GM12801 (cell line): ENCODE data around the gene ASB5.

ENCODE experiments used
- CTCF ChIP-seq: IDR thresholded peaks from one replicate; pipeline ENCODE4 v1.5.1; 2011; ENCODE audit warnings: control low read depth; ENCODE audit not compliant: insufficient read length; ENCODE audit errors: extremely low read depth

Gene ASB5

DNA sequence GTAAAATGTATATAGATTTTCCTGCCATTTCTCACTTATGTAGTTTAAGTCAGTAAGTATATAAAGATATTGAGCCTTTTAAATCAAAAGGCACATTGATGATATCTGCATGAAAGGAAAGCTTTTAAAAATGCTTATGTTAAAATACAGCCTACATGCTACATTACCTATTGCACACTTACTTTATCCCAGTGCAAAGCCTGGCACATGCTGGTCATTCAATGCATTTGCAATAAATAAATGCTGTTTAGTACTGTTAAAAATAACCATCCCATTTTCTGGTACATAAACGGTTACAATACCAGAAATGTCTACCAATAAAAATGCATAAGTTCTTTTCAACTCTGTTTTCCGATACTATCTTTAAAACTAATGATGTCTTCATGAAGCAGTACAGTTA, 51.5 kb downstream of the ASB5 start:
- no peak for TF ChIP-seq CTCF

DNA sequence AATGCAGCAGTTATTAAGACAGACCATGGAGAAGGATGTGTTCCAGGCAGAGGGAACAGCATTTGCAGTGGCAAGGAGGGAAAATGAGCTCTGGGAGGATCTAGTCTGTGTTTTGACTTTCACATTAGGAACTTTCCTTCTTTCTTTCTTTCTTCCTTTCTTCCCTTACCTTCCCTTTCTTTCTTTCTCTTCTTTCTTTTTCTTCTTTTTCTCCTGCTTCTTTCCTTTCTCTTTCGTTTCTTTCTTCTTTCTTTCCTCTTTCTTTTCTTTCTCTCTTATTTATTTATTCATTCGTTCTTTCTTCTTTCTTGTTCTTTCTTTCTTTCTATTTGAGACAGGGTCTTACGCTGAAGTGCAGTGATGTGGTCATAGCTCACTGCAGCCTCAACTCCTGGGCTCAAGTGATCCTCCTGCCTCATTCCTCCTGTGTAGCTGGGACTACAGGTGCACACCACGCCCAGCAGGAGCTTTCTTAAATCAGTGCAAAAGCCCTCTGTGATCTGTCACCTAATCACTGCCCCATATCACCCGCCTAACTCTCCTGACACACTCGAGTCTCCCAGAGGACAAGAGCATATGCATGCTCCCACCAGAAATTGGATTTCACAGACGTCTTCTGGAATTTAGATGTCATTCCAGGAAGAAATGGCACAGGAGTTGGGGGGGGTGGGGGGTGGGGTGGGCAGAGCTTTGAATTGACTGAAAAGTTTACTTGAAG, 58.3 kb downstream of the ASB5 start:
- TF ChIP-seq CTCF: no peak

- TF ChIP-seq CTCF: no peak
Observed at GRCh38 chr4:176210101-176210500, 58.9 kb downstream of the ASB5 start.

DNA sequence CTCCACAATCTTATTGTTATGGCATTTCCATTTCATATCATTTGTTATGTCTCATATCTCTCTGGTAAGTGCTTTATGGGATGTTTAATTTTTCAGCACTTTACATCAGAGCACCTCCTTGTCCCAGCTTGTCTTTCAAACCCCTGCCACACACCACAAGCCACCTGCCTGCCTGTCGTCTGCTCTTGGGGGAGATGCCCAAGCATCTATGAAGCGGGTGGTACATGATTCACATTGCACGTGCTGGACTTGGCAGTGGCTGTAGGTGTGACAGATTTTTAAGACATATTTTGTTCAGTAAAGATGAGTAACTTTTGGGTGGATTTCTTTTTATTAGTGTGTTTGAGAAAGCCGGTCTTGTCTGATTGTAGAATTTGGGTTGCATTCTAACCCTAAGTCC, 59.5 kb downstream of the ASB5 start:
- TF ChIP-seq CTCF: no peak

DNA sequence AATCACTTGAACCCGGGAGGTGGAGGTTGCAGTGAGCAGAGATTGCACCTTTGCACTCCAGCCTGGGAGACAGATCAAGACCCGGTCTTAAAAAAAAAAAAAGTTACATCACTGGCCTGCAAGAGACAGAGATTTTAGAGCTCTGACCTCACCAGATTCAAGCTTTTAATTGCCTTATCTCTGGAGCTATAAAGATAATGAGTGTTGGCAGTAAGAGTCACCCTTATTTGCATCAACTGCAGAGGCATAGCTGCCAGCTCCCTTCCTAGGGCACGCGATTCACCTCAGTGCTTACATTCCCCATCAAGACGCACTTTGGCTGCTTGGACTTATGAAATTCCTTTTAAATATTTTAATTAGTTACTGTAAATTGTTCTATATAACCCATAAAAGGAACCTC, 61.2 kb downstream of the ASB5 start:
- TF ChIP-seq CTCF: no peak

DNA sequence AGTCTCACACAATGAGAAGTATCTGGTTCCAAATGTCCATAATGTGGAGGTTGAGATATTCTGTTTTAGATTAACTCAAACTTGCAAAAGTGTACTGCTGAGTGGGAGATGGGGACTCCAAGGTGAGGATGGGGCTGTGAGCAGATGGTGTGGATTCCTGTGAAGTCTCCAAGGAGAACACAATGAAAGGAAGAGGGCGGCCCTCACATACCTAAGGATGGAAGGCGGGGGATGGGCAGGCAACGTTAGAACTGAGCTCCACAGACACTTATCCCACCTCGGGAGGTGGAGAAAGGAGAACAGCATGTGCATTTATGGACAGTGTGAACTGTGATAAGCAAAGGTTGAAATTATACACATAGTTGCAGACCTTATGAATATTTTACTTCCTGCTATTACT, 63.7 kb downstream of the ASB5 start:
- no peak for TF ChIP-seq CTCF

- no peak for TF ChIP-seq CTCF
Observed at GRCh38 chr4:176198316-176198903, 70.6 kb downstream of the ASB5 start.
